GM12878 (cell line): ENCODE measurements around the gene AURKA. TPM values are rescaled to one million over a fixed set of nuclear protein-coding genes. Genes with fewer than 3 reads are reported as not detected.

Source experiments
- ATAC-seq: fragments of 200-7000 bp; cut with Tn5 transposase; 3 replicates; pipeline ENCODE4 v1.9.1; 2020; ENCODE audit warnings: mild to moderate bottlenecking, moderate library complexity
- BruUV-seq: library from RNA; stranded (reverse); fragments of 400-500 nt; replicated peaks from 2 replicates; lab custom pipeline; 2021; lab: Mats Ljungman, UMichigan
- CTCF ChIA-PET: fragments of 300-600 bp; sonication (Branson Sonifier 250); formaldehyde crosslinking; extraction: SDS; loops from one replicate; lab custom pipeline; 2021; ENCODE audit warnings: inconsistent platforms; lab: Yijun Ruan, JAX
- POLR2A ChIA-PET: fragments of 350-600 bp; formaldehyde crosslinking; extraction: SDS; loops from one replicate; lab custom pipeline; 2021; ENCODE audit warnings: inconsistent platforms; lab: Charles Lee
- RAD21 ChIA-PET: fragments of 300-600 bp; sonication (Branson Sonifier 250); formaldehyde crosslinking; loops from one replicate; lab custom pipeline; 2023; ENCODE audit warnings: antibody characterized with exemption; ENCODE audit not compliant: unreplicated experiment; lab: Charles Lee
- SMC1A ChIA-PET: fragments of 300-600 bp; sonication (Branson Sonifier 250); formaldehyde crosslinking; loops from one replicate; lab custom pipeline; 2023; ENCODE audit not compliant: unreplicated experiment, uncharacterized antibody; lab: Charles Lee
- DNase-seq: peaks from one replicate; pipeline ENCODE4 v3.0.0-alpha.2; 2011; ENCODE audit warnings: low read depth, low spot score
- FAIRE-seq: peaks from 3 replicates; lab custom pipeline; 2011; peaks lifted over from hg19 to GRCh38; lab: Jason Lieb, UNC
- H2AFZ ChIP-seq: 2 replicates; pipeline ENCODE4 v1.6.0; 2011; ENCODE audit warnings: low read depth, low read length, control low read depth; ENCODE audit not compliant: control insufficient read depth
- H3K27ac ChIP-seq: 2 replicates; pipeline ENCODE4 v1.5.1; 2011; ENCODE audit warnings: control low read depth; ENCODE audit not compliant: control insufficient read depth, insufficient read depth
- H3K27me3 ChIP-seq, 2 experiments: replicated peaks in 1 of 2; 2 replicates each; pipeline versions ENCODE4 v1.6.0 to v1.6.1; 2011; ENCODE audit warnings: low read length in 1 of 2; ENCODE audit not compliant: control insufficient read depth in 2 of 2, insufficient read depth in 2 of 2
- H3K36me3 ChIP-seq, 2 experiments: 2 replicates each; pipeline ENCODE4 v1.5.1; 2011; ENCODE audit warnings: low read length in 1 of 2; ENCODE audit not compliant: control insufficient read depth in 2 of 2, insufficient read depth in 2 of 2
- H3K4me1 ChIP-seq: 2 replicates; pipeline ENCODE4 v1.6.1; 2011; ENCODE audit warnings: mild to moderate bottlenecking, low read length, moderate library complexity, mixed read lengths; ENCODE audit not compliant: control insufficient read depth, insufficient read depth
- H3K4me2 ChIP-seq: 2 replicates; pipeline ENCODE4 v1.6.0; 2011; ENCODE audit warnings: control low read depth; ENCODE audit not compliant: control insufficient read depth, insufficient read depth
- H3K4me3 ChIP-seq: fragments of 200-600 bp; sonication (generic); 2 replicates; pipeline ENCODE4 v1.5.1; 2016
- H3K79me2 ChIP-seq: 2 replicates; pipeline ENCODE4 v1.6.0; 2011; ENCODE audit warnings: low read length; ENCODE audit not compliant: control insufficient read depth, insufficient read depth
- H3K9ac ChIP-seq: 2 replicates; pipeline ENCODE4 v1.8.0; 2011; ENCODE audit warnings: low read length, control low read depth, mixed read lengths; ENCODE audit not compliant: control insufficient read depth, insufficient read depth
- H3K9me3 ChIP-seq: replicated peaks from 3 replicates; pipeline ENCODE4 v1.5.1; 2011; ENCODE audit warnings: mild to moderate bottlenecking, low read length; ENCODE audit not compliant: control insufficient read depth, insufficient read depth
- H4K20me1 ChIP-seq: 2 replicates; pipeline ENCODE4 v1.6.0; 2011; ENCODE audit not compliant: control insufficient read depth, insufficient read depth
- HDAC2 ChIP-seq: fragments of 200-600 bp; sonication (generic); IDR thresholded peaks from 2 replicates; pipeline ENCODE4 v1.6.1; 2017
- KLF5 ChIP-seq: fragments of 450-650 bp; IDR thresholded peaks from 2 replicates; pipeline ENCODE4 v1.6.1; 2014; ENCODE audit warnings: mild to moderate bottlenecking; ENCODE audit not compliant: partially characterized antibody
- NFXL1 ChIP-seq: fragments of 450-650 bp; IDR thresholded peaks from 2 replicates; pipeline ENCODE4 v1.6.1; 2017; ENCODE audit warnings: antibody characterized with exemption, mild to moderate bottlenecking, borderline replicate concordance
- PAX5 ChIP-seq: IDR thresholded peaks from 2 replicates; pipeline ENCODE4 v1.6.1; 2011; ENCODE audit warnings: low read depth, low read length, borderline replicate concordance
- POLR2AphosphoS2 ChIP-seq: IDR thresholded peaks from 2 replicates; pipeline ENCODE4 v1.6.1; 2011; ENCODE audit warnings: low read depth, mild to moderate bottlenecking, low read length, improper control_type of control experiment, moderate library complexity
- SRF ChIP-seq, 2 experiments: IDR thresholded peaks; 2 replicates each; pipeline ENCODE4 v1.6.1; 2011; ENCODE audit warnings: low read depth in 2 of 2, low read length in 2 of 2, mild to moderate bottlenecking in 1 of 2, moderate library complexity in 1 of 2
- TARDBP ChIP-seq: IDR thresholded peaks from 2 replicates; pipeline ENCODE4 v1.6.1; 2016; ENCODE audit warnings: borderline replicate concordance
- YBX1 ChIP-seq: fragments of 450-650 bp; IDR thresholded peaks from 2 replicates; pipeline ENCODE4 v1.6.1; 2016; ENCODE audit warnings: antibody characterized with exemption
- ZBTB40 ChIP-seq: fragments of 450-650 bp; IDR thresholded peaks from 2 replicates; pipeline ENCODE4 v1.6.1; 2016; ENCODE audit warnings: mild to moderate bottlenecking, moderate library complexity, borderline replicate concordance
- WGBS: methylation state at CpG from one replicate; pipeline ENCODE4 v1.1.6; 2016; ENCODE audit warnings: low lambda C conversion rate; ENCODE audit not compliant: insufficient replicate concordance, insufficient coverage; ENCODE audit errors: missing lambda C conversion rate; 5-methylcytosine and 5-hydroxymethylcytosine counted together
- in situ Hi-C: fragments of 300-500 bp; cut with MboI; formaldehyde crosslinking; loops from 9 replicates; pipeline ENCODE4 v1.14.3; 2018; ENCODE audit warnings: mixed read lengths
- intact Hi-C: fragments of 100-400 bp; cut with micrococcal nuclease; formaldehyde crosslinking; loops from one replicate; pipeline ENCODE4 v1.14.2; 2022; ENCODE audit not compliant: unreplicated experiment
- polyA plus RNA-seq, 11 experiments: library from polyadenylated mRNA; depleted of rRNA in 4 of 11; unstranded in 6 of 11; stranded (reverse) in 5 of 11; fragments of >200 nt; fragmentation: Nextera tagmentation in 4 of 11; fragmentation: Illumina TruSeq in 1 of 11; extraction: Ambion mirVana in 4 of 11; extraction: Trizol in 1 of 11; gene quantifications; 1 replicate in 1 of 11; 2 replicates in 10 of 11; pipeline versions ENCODE4 v1.2.1 to v1.2.3, GENCODE V29; 2011 to 2016; ENCODE audit warnings: inconsistent platforms in 2 of 11, missing spikeins in 2 of 11, low read depth in 1 of 11
- total RNA-seq, 4 experiments: library from RNA; depleted of rRNA in 3 of 4; stranded (reverse); fragments of >200 nt in 3 of 4; fragmentation: Illumina TruSeq in 1 of 4; extraction: Trizol in 1 of 4; gene quantifications; 2 replicates each; pipeline versions ENCODE4 v1.2.1 to v1.2.3, GENCODE V29; 2013 to 2021
- TF ChIP-seq, protein P1 (sequence below): IDR thresholded peaks from 2 replicates; pipeline ENCODE4 v1.6.1; 2011; ENCODE audit warnings: mild to moderate bottlenecking, low read depth, low read length, moderate library complexity; ENCODE audit not compliant: insufficient replicate concordance
- TF ChIP-seq, protein P2 (sequence below): fragments of 450-650 bp; IDR thresholded peaks from 2 replicates; pipeline ENCODE4 v1.6.1; 2016; ENCODE audit warnings: mild to moderate bottlenecking
- TF ChIP-seq, protein P3 (sequence below): fragments of 450-650 bp; formaldehyde crosslinking; IDR thresholded peaks from 2 replicates; pipeline ENCODE4 v1.4.0; 2020; ENCODE audit warnings: mild to moderate bottlenecking, moderate library complexity

Gene AURKA
- total and polyA plus RNA-seq, 10 of the 15 experiments (the other 5 are each of a cell fraction or from before 2014, with no cell fraction given): 57.3 to 122 (median 73.4) TPM

DNA sequence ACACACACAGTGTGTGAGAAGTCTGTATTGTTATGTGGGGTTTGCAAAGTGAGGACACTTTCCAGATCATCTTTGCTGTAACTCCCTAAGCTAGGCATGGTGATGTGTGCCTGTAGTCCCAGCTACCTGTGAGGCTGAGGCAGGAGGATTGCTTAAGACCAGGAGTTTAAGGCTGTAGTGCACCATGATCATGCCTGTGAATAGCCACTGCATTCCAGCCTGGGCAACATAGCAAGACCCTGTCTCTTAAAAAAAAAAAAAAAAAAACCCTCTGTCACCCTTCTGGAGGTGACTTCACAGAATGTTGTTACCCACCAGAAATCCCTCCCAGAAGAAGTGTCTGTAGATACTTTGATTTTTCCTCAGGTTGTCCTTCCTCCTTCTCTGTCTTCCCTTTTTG lies 34.9 kb upstream of the AURKA start (continued):
- TF ChIP-seq NFXL1: no peak
- TF ChIP-seq HDAC2: no peak
- no peak for TF ChIP-seq KLF5

- H3K9me3 ChIP-seq: no peaks in the 10 kb centered on the region
- ATAC-seq (no peak), FAIRE-seq (no peak), DNase-seq (no peak)
- H3K27ac ChIP-seq: no peak overlapping the region
- peaks cover 14% of the 10 kb centered on the region for H3K4me1 ChIP-seq
- H3K4me2 ChIP-seq: no peak overlapping the region
- BruUV-seq: no TSS peak
- 91% methylated on average over 9 of the region's 9 CpGs for WGBS
- ChIA-PET CTCF (interaction anchor here (0.6 to 0.9 kb wide), 2 partner anchors 27 to 117 kb away, joined by 3 read pairs; no protein-coding TSS in a partner anchor), RAD21 (no interaction called here), SMC1A (interaction anchor here (0.9 to 1.7 kb wide), 3 partner anchors 8 to 147 kb away, joined by 3 to 7 read pairs (median 4); no protein-coding TSS in a partner anchor), POLR2A (no interaction called here)
- H3K79me2 ChIP-seq: no peaks in the 10 kb centered on the region
- H3K9ac ChIP-seq: no peak overlapping the region
- no peaks in the 10 kb centered on the region for H3K27me3 ChIP-seq
- in situ Hi-C loops (no loop called here), intact Hi-C loops (no loop called here)
- H3K4me3 ChIP-seq: no peak overlapping the region
- no peaks in the 10 kb centered on the region for H3K36me3 ChIP-seq
- no peak overlapping the region for H2AFZ ChIP-seq
- no peaks in the 10 kb centered on the region for H4K20me1 ChIP-seq
- TF ChIP-seq SRF (IDR thresholded peaks at IDR 0.05; ENCODE audit: low read depth in 2 of 2, low read length in 2 of 2) (no peak), PAX5 (no peak), ZBTB40 (no peak), YBX1 (no peak), TARDBP (no peak), POLR2AphosphoS2 (no peak)
- TF ChIP-seq, protein P1, sequence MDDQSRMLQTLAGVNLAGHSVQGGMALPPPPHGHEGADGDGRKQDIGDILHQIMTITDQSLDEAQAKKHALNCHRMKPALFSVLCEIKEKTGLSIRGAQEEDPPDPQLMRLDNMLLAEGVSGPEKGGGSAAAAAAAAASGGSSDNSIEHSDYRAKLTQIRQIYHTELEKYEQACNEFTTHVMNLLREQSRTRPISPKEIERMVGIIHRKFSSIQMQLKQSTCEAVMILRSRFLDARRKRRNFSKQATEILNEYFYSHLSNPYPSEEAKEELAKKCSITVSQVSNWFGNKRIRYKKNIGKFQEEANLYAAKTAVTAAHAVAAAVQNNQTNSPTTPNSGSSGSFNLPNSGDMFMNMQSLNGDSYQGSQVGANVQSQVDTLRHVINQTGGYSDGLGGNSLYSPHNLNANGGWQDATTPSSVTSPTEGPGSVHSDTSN: no peak
- TF ChIP-seq, protein P2, sequence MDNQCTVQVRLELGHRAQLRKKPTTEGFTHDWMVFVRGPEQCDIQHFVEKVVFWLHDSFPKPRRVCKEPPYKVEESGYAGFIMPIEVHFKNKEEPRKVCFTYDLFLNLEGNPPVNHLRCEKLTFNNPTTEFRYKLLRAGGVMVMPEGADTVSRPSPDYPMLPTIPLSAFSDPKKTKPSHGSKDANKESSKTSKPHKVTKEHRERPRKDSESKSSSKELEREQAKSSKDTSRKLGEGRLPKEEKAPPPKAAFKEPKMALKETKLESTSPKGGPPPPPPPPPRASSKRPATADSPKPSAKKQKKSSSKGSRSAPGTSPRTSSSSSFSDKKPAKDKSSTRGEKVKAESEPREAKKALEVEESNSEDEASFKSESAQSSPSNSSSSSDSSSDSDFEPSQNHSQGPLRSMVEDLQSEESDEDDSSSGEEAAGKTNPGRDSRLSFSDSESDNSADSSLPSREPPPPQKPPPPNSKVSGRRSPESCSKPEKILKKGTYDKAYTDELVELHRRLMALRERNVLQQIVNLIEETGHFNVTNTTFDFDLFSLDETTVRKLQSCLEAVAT: no peak
- TF ChIP-seq, protein P3, sequence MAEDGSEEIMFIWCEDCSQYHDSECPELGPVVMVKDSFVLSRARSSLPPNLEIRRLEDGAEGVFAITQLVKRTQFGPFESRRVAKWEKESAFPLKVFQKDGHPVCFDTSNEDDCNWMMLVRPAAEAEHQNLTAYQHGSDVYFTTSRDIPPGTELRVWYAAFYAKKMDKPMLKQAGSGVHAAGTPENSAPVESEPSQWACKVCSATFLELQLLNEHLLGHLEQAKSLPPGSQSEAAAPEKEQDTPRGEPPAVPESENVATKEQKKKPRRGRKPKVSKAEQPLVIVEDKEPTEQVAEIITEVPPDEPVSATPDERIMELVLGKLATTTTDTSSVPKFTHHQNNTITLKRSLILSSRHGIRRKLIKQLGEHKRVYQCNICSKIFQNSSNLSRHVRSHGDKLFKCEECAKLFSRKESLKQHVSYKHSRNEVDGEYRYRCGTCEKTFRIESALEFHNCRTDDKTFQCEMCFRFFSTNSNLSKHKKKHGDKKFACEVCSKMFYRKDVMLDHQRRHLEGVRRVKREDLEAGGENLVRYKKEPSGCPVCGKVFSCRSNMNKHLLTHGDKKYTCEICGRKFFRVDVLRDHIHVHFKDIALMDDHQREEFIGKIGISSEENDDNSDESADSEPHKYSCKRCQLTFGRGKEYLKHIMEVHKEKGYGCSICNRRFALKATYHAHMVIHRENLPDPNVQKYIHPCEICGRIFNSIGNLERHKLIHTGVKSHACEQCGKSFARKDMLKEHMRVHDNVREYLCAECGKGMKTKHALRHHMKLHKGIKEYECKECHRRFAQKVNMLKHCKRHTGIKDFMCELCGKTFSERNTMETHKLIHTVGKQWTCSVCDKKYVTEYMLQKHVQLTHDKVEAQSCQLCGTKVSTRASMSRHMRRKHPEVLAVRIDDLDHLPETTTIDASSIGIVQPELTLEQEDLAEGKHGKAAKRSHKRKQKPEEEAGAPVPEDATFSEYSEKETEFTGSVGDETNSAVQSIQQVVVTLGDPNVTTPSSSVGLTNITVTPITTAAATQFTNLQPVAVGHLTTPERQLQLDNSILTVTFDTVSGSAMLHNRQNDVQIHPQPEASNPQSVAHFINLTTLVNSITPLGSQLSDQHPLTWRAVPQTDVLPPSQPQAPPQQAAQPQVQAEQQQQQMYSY (CRISPR knock-in tag): no peak
These were observed 34.0 kb upstream of the AURKA start for GRCh38 chr20:56426026-56426425.
